Esophagus muscularis mucosa (tissue), 4 donors: ENCODE measurements around the gene SCFD1.

Experiments
- EP300 ChIP-seq: sonication (generic); formaldehyde crosslinking; IDR thresholded peaks from one replicate; pipeline ENCODE4 v1.6.1; 2017; ENCODE audit warnings: antibody characterized with exemption
- POLR2A ChIP-seq: fragments of 450-650 bp; IDR thresholded peaks from one replicate; pipeline ENCODE4 v1.6.1; 2017; ENCODE audit warnings: antibody characterized with exemption, moderate library complexity, mild to moderate bottlenecking, low read depth
- TF ChIP-seq, protein P1 (sequence below), 3 experiments: fragments of 200-600 bp in 2 of 3; fragments of 450-650 bp in 1 of 3; sonication (generic) in 2 of 3; IDR thresholded peaks; one replicate each; pipeline ENCODE4 v1.5.1; 2017 to 2019; ENCODE audit warnings: antibody characterized with exemption in 3 of 3, mild to moderate bottlenecking in 2 of 3, moderate library complexity in 1 of 3

DNA sequence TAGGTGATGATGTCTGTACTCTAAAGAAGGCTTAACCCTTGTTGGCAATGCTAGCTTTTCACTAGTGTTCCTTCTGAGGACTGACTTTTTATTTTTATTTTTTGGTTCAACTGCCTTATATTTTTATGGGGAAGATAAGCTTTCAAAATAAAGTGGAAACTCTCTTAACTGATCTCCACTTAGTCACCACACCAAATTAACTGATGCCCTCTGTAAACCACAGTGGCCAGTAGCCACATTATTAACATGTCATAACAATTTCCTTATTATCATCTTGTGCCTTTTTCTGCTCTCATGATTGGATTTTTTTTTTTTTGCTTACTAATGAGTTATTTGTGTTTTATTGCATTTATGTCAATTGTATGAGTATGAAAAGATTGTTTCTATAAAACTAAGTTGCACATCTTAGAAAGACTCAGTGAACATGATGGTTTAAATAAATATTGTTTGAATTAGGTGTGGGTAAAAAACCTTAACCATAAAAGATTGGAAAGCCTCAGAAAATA, 56.9 kb downstream of the SCFD1 start:
- no peak for TF ChIP-seq EP300
- no peak for TF ChIP-seq POLR2A
- TF ChIP-seq, protein P1, sequence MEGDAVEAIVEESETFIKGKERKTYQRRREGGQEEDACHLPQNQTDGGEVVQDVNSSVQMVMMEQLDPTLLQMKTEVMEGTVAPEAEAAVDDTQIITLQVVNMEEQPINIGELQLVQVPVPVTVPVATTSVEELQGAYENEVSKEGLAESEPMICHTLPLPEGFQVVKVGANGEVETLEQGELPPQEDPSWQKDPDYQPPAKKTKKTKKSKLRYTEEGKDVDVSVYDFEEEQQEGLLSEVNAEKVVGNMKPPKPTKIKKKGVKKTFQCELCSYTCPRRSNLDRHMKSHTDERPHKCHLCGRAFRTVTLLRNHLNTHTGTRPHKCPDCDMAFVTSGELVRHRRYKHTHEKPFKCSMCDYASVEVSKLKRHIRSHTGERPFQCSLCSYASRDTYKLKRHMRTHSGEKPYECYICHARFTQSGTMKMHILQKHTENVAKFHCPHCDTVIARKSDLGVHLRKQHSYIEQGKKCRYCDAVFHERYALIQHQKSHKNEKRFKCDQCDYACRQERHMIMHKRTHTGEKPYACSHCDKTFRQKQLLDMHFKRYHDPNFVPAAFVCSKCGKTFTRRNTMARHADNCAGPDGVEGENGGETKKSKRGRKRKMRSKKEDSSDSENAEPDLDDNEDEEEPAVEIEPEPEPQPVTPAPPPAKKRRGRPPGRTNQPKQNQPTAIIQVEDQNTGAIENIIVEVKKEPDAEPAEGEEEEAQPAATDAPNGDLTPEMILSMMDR (IDR thresholded peaks at IDR 0.05) = no peak
